ENCODE results near the gene RTP4. TPM values are rescaled to one million over a fixed set of nuclear protein-coding genes. Genes with fewer than 3 reads are reported as not detected.

Gene RTP4
- total RNA-seq, 1 donor from 2014 or later: not detected

GRCh38 chr3:187352581-187353575 is 15.3 kb upstream of the RTP4 start:
- DNase-seq (ENCODE audit: low spot score, unreplicated experiment): no peak
- Mint-ChIP-seq H3K9me3 (ENCODE audit: low read depth) (peaks cover 3% of the 10 kb centered on the region), H3K27me3 (no peaks in the 10 kb centered on the region), H3K4me3 (ENCODE audit: low read depth) (no peak overlapping the region), H3K4me1 (ENCODE audit: low read depth) (no peaks in the 10 kb centered on the region), H3K36me3 (ENCODE audit: insufficient read depth) (no peaks in the 10 kb centered on the region), H3K27ac (no peak overlapping the region)
- TF ChIP-seq, protein P1, sequence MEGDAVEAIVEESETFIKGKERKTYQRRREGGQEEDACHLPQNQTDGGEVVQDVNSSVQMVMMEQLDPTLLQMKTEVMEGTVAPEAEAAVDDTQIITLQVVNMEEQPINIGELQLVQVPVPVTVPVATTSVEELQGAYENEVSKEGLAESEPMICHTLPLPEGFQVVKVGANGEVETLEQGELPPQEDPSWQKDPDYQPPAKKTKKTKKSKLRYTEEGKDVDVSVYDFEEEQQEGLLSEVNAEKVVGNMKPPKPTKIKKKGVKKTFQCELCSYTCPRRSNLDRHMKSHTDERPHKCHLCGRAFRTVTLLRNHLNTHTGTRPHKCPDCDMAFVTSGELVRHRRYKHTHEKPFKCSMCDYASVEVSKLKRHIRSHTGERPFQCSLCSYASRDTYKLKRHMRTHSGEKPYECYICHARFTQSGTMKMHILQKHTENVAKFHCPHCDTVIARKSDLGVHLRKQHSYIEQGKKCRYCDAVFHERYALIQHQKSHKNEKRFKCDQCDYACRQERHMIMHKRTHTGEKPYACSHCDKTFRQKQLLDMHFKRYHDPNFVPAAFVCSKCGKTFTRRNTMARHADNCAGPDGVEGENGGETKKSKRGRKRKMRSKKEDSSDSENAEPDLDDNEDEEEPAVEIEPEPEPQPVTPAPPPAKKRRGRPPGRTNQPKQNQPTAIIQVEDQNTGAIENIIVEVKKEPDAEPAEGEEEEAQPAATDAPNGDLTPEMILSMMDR (IDR thresholded peaks at IDR 0.05; ENCODE audit: unreplicated experiment): no peak

DNA sequence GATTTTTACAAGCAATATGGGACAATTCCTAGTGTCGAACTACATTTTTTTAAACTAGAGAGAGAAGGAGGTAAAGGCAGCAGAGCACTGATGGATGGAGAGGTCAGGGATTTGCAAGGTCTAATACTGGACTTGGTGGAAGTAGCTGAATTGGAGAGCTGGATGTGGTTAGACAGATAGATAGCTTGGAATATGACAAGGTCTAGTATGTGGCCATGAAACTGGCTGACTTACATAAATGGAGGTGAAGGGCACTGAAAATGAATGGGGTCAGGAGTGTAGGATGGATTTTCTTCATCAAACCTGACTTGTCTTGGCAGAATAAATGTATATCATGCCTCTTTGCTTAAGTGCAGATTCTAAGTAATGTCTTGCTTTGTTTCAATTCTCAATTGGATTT is 10.1 kb upstream of the RTP4 start:
- no peaks in the 10 kb centered on the region for H3K36me3 Mint-ChIP-seq (ENCODE audit: insufficient read depth)
- H3K27ac Mint-ChIP-seq: no peak overlapping the region

GRCh38 chr3:187359798-187360486 is 8.2 kb upstream of the RTP4 start:
- no peak for DNase-seq (ENCODE audit: low spot score, unreplicated experiment)
- H3K9me3 Mint-ChIP-seq (ENCODE audit: low read depth): no peaks in the 10 kb centered on the region
- H3K27me3 Mint-ChIP-seq: peaks cover 19% of the 10 kb centered on the region
- H3K4me3 Mint-ChIP-seq (ENCODE audit: low read depth): no peak overlapping the region
- H3K4me1 Mint-ChIP-seq (ENCODE audit: low read depth): peaks cover 4% of the 10 kb centered on the region
- no peaks in the 10 kb centered on the region for H3K36me3 Mint-ChIP-seq (ENCODE audit: insufficient read depth)
- H3K27ac Mint-ChIP-seq: no peak overlapping the region
- TF ChIP-seq, protein P1 (IDR thresholded peaks at IDR 0.05; ENCODE audit: unreplicated experiment): no peak

More for the DNA sequence above, 10.1 kb upstream of the RTP4 start:
- DNase-seq (ENCODE audit: low spot score, unreplicated experiment): no peak
- Mint-ChIP-seq H3K9me3 (ENCODE audit: low read depth) (peaks cover 3% of the 10 kb centered on the region), H3K27me3 (peaks cover 19% of the 10 kb centered on the region), H3K4me1 (ENCODE audit: low read depth) (peaks cover 4% of the 10 kb centered on the region), H3K4me3 (ENCODE audit: low read depth) (no peak overlapping the region)
- TF ChIP-seq, protein P1 (IDR thresholded peaks at IDR 0.05; ENCODE audit: unreplicated experiment): no peak

GRCh38 chr3:187360596-187360995 is 7.6 kb upstream of the RTP4 start:
- TF ChIP-seq, protein P1 (IDR thresholded peaks at IDR 0.05; ENCODE audit: unreplicated experiment): no peak
- Mint-ChIP-seq H3K4me1 (ENCODE audit: low read depth) (peaks cover 4% of the 10 kb centered on the region), H3K27ac (no peak overlapping the region), H3K4me3 (ENCODE audit: low read depth) (no peak overlapping the region), H3K36me3 (ENCODE audit: insufficient read depth) (no peaks in the 10 kb centered on the region), H3K9me3 (ENCODE audit: low read depth) (no peaks in the 10 kb centered on the region), H3K27me3 (peaks cover 23% of the 10 kb centered on the region)
- no peak for DNase-seq (ENCODE audit: low spot score, unreplicated experiment)

- Mint-ChIP-seq H3K4me1 (ENCODE audit: low read depth) (peaks cover 4% of the 10 kb centered on the region), H3K27ac (no peak overlapping the region), H3K36me3 (ENCODE audit: insufficient read depth) (no peaks in the 10 kb centered on the region), H3K9me3 (ENCODE audit: low read depth) (no peaks in the 10 kb centered on the region), H3K27me3 (peaks cover 23% of the 10 kb centered on the region), H3K4me3 (ENCODE audit: low read depth) (no peak overlapping the region)
- TF ChIP-seq, protein P1 (IDR thresholded peaks at IDR 0.05; ENCODE audit: unreplicated experiment): no peak
- no peak for DNase-seq (ENCODE audit: low spot score, unreplicated experiment)
Observed at GRCh38 chr3:187361835-187362234, 6.3 kb upstream of the RTP4 start.
